Stimulated activated CD8-positive, alpha-beta memory T cell treated with anti-CD3 and anti-CD28 coated beads, Interleukin-7, amount 100 ng/mL, for 4 hours (primary cell): ENCODE results near the gene SH2D3A.
"Not testable (repeated sequence)": the region's sequence is repeated elsewhere in the genome, so short reads cannot be mapped to it uniquely, and the experiment has no call there.

Source experiments
- DNase-seq, 2 donors: peaks; one replicate each; pipeline ENCODE4 v3.0.0-alpha.2; 2020; ENCODE audit warnings: low read depth in 2 of 2

SH2D3A gene

GRCh38 chr19:6790194-6791128 lies 23.2 kb upstream of the SH2D3A start:
- DNase-seq, result no peak

- DNase-seq, result no peak
Observed at GRCh38 chr19:6788896-6789295, 21.7 kb upstream of the SH2D3A start.

GRCh38 chr19:6787393-6787792 lies 20.2 kb upstream of the SH2D3A start:
- DNase-seq, result no peak

DNA sequence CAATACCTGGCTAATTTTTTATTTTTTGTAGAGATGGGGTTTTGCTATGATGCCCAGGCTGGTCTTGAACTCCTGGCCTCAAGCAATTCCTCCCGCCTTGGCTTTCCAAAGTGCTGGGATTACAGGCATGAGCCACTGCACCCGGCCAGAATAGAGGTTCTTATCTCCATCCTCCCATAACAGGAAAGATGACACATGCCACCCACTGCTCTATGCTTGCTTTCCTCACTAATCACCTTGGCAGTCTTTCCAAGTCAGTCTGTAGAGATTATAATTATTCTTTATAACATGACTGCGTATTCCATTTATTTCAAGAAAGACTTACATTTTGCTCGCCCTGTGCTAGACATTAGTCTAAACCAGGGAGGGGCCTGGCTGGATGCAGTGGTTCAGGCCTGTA lies 12.0 kb upstream of the SH2D3A start:
- no peak for DNase-seq

DNA sequence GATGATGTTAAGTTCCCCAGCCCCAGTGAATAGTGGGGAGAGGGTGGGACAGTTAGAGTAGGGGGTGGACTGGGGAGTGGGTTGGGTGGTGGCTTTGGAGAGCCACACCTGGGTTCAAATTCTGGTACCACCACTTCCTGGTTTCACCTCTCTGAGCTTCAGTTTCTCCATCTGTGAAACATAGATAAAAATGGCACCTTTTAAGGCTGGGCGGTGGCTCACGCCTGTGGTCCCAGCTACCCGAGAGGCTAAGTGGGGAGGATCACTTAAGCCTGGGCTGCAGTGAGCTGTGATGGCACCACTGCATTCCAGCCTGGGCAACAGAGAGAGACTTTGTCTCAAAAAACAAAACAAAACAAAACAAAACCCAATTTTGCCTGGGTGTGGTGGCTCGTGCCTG lies 11.2 kb upstream of the SH2D3A start:
- DNase-seq, result no peak

- DNase-seq, result no peak
Observed at GRCh38 chr19:6777434-6777833, 10.2 kb upstream of the SH2D3A start.

DNA sequence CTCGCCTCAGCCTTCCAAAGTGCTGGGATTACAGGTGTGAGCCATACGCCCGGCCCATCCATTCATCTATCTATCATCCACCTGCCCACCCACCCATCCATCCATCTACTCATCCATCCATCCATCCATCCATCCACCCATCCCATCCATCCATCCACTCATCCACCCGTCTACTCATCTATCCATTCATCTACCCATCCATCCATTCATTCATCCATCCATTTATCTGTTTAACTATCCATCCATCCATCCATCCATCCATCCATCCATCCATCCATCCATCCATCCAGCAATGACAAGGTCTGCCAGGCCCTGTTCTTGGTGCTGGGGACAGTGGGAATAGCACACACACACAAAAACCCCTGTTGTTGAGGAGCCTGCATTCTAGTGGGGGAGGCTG lies 9.8 kb upstream of the SH2D3A start:
- no peak for DNase-seq

DNA sequence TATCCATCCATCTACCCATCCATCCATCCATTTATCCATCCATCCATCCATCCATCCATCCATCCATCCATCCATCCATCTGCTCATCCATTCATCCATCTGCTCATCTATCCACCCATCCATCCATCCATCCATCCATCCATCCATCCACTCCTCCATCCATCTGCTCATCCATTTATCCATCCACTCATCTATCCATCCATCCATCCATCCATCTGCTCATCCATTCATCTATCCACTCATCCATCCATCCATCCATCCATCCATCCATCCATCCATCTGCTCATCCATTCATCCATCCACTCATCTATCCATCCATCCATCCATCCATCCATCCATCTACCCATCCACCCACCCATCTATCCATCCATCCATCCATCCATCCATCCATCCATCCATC lies 8.8 kb upstream of the SH2D3A start:
- not testable (repeated sequence) for DNase-seq

DNA sequence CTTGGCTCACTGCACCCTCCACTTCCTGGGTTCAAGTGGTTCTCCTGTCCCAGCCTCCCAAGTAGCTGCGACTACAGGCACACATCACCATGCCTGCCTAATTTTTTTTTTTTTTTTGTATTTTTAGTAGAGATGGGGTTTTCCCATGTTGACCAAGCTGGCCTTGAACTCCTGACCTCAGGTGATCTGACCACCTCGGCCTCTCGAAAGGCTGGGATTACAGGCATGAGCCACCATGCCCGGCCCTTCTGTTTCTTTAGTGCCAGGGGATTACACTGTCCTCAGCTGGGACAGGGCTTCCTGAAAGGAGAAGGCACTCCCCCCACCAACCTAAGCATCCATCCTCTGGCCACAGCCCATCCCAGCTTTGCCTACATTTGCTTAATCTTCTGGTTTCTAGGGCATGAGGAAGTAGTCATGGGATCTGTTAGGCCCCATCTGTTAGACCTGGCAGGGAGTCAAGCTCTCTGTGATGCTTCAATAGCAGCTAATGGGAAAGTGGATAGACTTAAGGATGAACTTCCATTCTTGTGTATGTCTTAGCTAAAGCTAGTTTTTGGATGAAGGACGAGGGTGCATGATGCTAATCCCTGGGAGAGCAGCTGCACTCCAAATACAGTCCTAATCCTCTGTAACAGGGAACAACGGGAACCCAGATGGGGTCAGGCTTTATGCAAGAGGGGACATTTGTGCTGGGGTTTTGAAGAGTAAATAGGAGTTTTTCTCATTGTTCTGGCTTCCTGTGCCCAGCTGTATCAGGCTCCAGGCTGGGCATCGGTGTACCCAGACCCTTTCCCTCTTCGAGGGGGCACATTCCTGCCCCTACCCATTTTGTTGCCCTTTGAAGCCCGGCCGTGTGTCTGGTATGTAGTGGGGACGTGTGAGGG lies 7.8 kb upstream of the SH2D3A start:
- no peak for DNase-seq

GRCh38 chr19:6773323-6773931 lies 6.2 kb upstream of the SH2D3A start:
- DNase-seq, result peak in 1 of 2 donors; percentile 37

DNA sequence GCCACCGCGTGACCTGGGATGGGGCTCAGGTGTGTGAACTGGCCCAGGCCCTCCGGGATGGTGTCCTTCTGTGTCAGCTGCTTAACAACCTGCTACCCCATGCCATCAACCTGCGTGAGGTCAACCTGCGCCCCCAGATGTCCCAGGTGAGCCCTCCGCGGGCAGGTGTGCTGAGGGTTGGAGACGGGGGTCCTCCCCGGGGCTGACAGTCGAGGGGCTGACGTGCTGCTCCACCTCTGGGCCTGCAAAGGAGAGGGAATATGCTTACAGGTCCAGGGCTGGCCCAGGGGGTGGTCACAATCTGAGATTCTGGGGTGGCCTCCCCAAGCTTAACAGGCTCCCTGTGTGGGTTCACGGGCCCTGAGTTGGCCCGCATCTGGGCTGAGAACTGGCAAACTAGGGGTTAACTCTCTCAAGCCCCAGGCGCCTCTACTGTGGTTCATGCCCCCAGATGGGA lies 5.7 kb upstream of the SH2D3A start:
- no peak for DNase-seq

GRCh38 chr19:6772028-6772865 lies 5.0 kb upstream of the SH2D3A start, which contains the start of gene VAV1:
TSS of gene VAV1 (plus strand) at chr19:6772708. CDS start at chr19:6772808, 100 bp downstream.
- peak; percentile 83 to 85 for DNase-seq

- not testable (repeated sequence) for DNase-seq
Observed at GRCh38 chr19:6771648-6772027, 4.4 kb upstream of the SH2D3A start.

GRCh38 chr19:6769006-6769619 lies 1.9 kb upstream of the SH2D3A start:
- DNase-seq, result no peak

DNA sequence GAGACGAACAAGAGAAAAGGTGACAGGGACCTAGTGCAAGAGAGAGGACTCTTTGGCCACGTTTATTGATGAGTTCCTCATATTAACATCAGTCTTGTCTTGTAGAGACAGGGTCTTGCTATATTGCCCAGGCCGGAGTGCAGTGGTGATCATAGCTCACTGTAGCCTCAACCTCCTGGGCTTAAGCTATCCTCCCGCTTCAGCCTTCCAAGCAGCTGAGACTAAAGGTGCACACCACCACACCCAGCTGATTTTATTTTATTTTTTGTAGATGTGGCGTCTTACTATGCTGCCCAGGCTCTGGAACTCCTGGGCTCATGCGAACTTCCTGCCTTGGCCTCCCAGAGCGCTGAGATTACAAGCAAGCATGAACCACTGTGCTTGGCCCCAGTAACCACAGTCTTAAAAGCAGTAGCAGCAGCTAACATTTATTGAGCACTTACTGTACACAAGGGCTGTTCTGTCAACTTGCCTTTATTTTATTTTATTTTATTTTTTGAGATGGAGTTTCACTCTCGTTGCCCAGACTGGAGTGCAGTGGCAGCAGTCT lies 1.1 kb upstream of the SH2D3A start:
- no peak for DNase-seq

GRCh38 chr19:6767081-6767356 lies 216 bp downstream of the SH2D3A start:
- no peak for DNase-seq

DNA sequence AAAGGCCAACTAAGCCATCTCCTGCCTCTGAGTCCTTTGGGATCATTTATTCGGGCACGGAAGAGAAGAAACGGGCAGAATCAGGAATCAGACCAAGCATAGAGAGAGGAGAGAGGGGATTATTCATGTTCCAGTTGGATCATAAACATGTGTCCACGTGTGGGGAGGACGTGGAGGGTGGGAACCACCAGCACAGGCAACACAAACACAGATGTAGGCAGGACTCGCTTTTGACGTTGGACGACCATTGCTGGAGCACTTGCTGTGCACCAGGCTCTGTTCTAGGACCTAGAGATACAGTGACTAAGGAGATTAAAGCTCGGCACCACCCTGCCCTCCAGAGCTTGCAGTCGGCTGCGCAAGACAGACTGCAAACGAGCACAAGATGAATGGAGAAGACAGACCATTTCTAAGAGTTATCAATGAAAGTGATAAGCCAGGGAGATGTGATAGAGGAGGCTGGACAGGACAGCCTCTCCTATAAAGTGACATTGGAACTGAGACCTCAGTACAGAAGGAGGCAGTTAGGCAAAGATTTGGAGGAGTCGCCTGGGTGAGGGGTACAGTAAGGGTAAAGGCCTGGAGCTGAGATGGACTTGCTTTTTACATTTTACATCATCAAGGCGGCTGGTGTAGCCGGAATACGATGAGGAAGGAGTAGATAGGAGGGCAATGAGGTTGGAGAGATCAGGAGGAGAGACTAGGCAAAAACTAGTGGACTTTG lies 716 bp downstream of the SH2D3A start:
- no peak for DNase-seq

GRCh38 chr19:6765738-6766356 lies 1.4 kb downstream of the SH2D3A start:
- DNase-seq, result no peak

DNA sequence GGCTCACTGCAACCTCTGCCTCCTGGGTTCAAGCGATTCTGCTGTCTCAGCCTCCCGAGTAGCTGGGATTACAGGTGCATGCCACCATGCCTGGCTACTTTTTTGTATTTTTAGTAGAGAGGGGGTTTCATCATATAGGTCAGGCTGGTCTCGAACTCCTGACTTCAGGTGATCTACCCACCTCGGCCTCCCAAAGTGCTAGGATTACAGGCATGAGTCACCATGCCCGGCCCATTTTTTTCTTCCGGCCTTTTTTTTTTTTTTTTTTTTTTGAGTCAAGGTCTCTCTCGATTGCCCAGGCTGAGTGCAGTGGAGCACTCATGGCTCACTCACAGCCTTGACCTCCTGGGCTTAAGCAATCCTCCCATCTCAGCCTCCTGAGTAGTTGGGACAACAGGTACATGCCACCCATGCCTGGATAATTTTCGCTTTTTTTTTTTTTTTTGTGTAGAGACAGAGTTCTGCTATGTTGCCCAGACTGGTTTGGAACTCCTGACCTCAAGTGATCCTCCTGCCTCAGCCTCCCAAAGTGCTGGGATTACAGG lies 4.9 kb downstream of the SH2D3A start:
- DNase-seq, result not testable (repeated sequence)
